ENCODE results near the gene TFE3. TPM values are rescaled to one million over a fixed set of nuclear protein-coding genes. Genes with fewer than 3 reads are reported as not detected.

TFE3 gene
- total and polyA plus RNA-seq, 2 experiments from 2014 or later, result 53.0 to 85.6 TPM

DNA sequence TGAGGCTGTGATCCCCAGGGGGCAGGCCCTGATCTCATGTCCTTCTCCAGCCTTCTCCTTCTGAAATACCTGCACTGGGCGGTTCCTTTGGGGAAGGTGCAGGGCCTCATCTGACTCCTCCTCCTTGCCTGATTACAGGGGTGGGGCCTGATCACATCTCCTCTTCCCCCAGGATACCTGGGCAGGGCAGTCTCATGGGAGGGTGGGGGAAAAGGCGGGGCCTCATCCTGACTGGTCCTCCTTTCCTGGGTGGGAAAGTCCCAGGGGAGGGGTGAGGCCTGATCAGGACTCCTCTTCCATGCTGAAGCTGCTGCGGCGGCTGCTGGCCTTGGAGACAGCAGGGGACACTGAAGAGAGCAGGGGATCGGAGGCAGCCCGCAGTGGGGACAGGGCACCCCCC is 13.3 kb downstream of the TFE3 start:
- H3K27ac ChIP-seq, result no peak overlapping the region
- TF ChIP-seq EZH2phosphoT487 (IDR thresholded peaks at IDR 0.05; ENCODE audit: insufficient read depth, low read depth) (no peak), EZH2 (IDR thresholded peaks at IDR 0.05; ENCODE audit: insufficient read depth, poor library complexity, severe bottlenecking) (no peak)
- peaks cover 16% of the 10 kb centered on the region; the same call in 1 of the 2 replicates for H3K79me2 ChIP-seq (ENCODE audit: insufficient read depth)
- H3K9ac ChIP-seq, result no peak overlapping the region
- H3K4me1 ChIP-seq (ENCODE audit: insufficient read depth), result 0 out of 2 replicates have a peak, but pooled peaks cover 2% of the 10 kb centered on the region
- H2AFZ ChIP-seq, result no peak overlapping the region
- H3K9me3 ChIP-seq (ENCODE audit: low read depth), result no peaks in the 10 kb centered on the region
- DNase-seq, result no peak
- in situ Hi-C loops (cut with MboI), result loop anchor here (25.0 kb wide), 1 partner anchor 93 kb away; no protein-coding TSS in a partner anchor
- no peaks in the 10 kb centered on the region for H3K9me2 ChIP-seq (ENCODE audit: insufficient read depth)
- H3K4me3 ChIP-seq, result no peak overlapping the region
- no peaks in the 10 kb centered on the region; the same call in 1 of the 2 replicates for H3K36me3 ChIP-seq (ENCODE audit: low read depth)
- 81% methylated on average over 4 of the region's 6 CpGs; no CpG with 5 or more reads in 1 of the 2 experiments for WGBS, 2 experiments (ENCODE audit: low coverage in 1 of 2, low lambda C conversion rate in 2 of 2, missing lambda C conversion rate in 2 of 2)
- no peaks in the 10 kb centered on the region for H4K20me1 ChIP-seq (ENCODE audit: insufficient read depth)
- no peaks in the 10 kb centered on the region for H3K27me3 ChIP-seq (replicated peaks; ENCODE audit: insufficient read depth)
- H3K4me2 ChIP-seq (ENCODE audit: unreplicated experiment), result no peak overlapping the region
- H3F3A ChIP-seq (ENCODE audit: insufficient read depth), result no peaks in the 10 kb centered on the region

GRCh38 chrX:49019599-49020249 is 23.4 kb downstream of the TFE3 start:
- WGBS, 2 experiments (ENCODE audit: low coverage in 1 of 2, low lambda C conversion rate in 2 of 2, missing lambda C conversion rate in 2 of 2), result 98 to 100% methylated on average over 7 of the region's 7 CpGs

DNA sequence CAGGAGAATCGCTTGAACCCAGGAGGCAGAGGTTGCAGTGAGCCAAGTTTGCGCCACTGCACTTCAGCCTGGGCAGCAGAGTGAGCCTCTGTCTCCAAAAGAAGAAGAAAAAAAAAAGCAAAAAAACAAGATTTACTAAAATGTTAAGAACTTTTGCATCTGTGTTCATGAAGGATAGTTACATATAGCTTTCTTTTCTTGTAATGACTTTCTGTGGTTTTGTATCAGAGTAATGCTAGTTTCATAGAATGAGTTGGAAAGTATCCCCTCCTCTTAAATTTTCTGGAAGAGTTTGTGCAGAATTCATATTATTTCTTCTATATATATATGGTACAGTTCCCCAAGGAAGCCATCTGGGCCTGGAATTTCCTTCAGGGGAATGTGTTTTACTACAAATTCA is 24.1 kb downstream of the TFE3 start:
- Histone ChIP-seq H3F3A (ENCODE audit: insufficient read depth) (no peaks in the 10 kb centered on the region), H3K27ac (no peak overlapping the region), H3K4me2 (ENCODE audit: unreplicated experiment) (no peak overlapping the region), H2AFZ (no peak overlapping the region), H3K4me3 (no peak overlapping the region), H4K20me1 (ENCODE audit: insufficient read depth) (no peaks in the 10 kb centered on the region), H3K9me3 (ENCODE audit: low read depth) (no peaks in the 10 kb centered on the region), H3K9ac (no peak overlapping the region), H3K36me3 (ENCODE audit: low read depth) (no peaks in the 10 kb centered on the region), H3K79me2 (ENCODE audit: insufficient read depth) (no peaks in the 10 kb centered on the region), H3K4me1 (ENCODE audit: insufficient read depth) (no peaks in the 10 kb centered on the region), H3K9me2 (ENCODE audit: insufficient read depth) (no peaks in the 10 kb centered on the region), H3K27me3 (replicated peaks; ENCODE audit: insufficient read depth) (no peaks in the 10 kb centered on the region)
- TF ChIP-seq EZH2phosphoT487 (IDR thresholded peaks at IDR 0.05; ENCODE audit: insufficient read depth, low read depth), result no peak
- in situ Hi-C loops (cut with MboI), result no loop called here
- no peak for DNase-seq
- 100% methylated on average over 1 to 2 of the region's 2 CpGs for WGBS, 2 experiments (ENCODE audit: low coverage in 1 of 2, low lambda C conversion rate in 2 of 2, missing lambda C conversion rate in 2 of 2)

More at GRCh38 chrX:49019599-49020249, 23.4 kb downstream of the TFE3 start:
- H3K4me2 ChIP-seq (ENCODE audit: unreplicated experiment), result no peak overlapping the region
- H3K36me3 ChIP-seq (ENCODE audit: low read depth), result no peaks in the 10 kb centered on the region
- H3K9ac ChIP-seq, result no peak overlapping the region
- H3F3A ChIP-seq (ENCODE audit: insufficient read depth), result no peaks in the 10 kb centered on the region
- no peak overlapping the region for H3K4me3 ChIP-seq
- TF ChIP-seq EZH2phosphoT487 (IDR thresholded peaks at IDR 0.05; ENCODE audit: insufficient read depth, low read depth) (no peak), EZH2 (IDR thresholded peaks at IDR 0.05; ENCODE audit: insufficient read depth, poor library complexity, severe bottlenecking) (no peak)
- no peak overlapping the region for H2AFZ ChIP-seq
- H3K9me3 ChIP-seq (ENCODE audit: low read depth), result no peaks in the 10 kb centered on the region
- in situ Hi-C loops (cut with MboI), result no loop called here
- H3K9me2 ChIP-seq (ENCODE audit: insufficient read depth), result no peaks in the 10 kb centered on the region
- H3K79me2 ChIP-seq (ENCODE audit: insufficient read depth), result no peaks in the 10 kb centered on the region
- H4K20me1 ChIP-seq (ENCODE audit: insufficient read depth), result no peaks in the 10 kb centered on the region
- DNase-seq, result no peak
- H3K27ac ChIP-seq, result no peak overlapping the region
- no peaks in the 10 kb centered on the region for H3K27me3 ChIP-seq (replicated peaks; ENCODE audit: insufficient read depth)
- H3K4me1 ChIP-seq (ENCODE audit: insufficient read depth), result no peaks in the 10 kb centered on the region

- WGBS, 2 experiments (ENCODE audit: low coverage in 1 of 2, low lambda C conversion rate in 2 of 2, missing lambda C conversion rate in 2 of 2), result 60 to 69% methylated on average over 5 of the region's 5 CpGs
- no peak overlapping the region for H3K4me3 ChIP-seq
- DNase-seq, result no peak
- H3K4me2 ChIP-seq (ENCODE audit: unreplicated experiment), result no peak overlapping the region
- H3K9ac ChIP-seq, result no peak overlapping the region
- H3F3A ChIP-seq (ENCODE audit: insufficient read depth), result no peaks in the 10 kb centered on the region
- H3K27me3 ChIP-seq (replicated peaks; ENCODE audit: insufficient read depth), result no peaks in the 10 kb centered on the region
- H3K27ac ChIP-seq, result no peak overlapping the region
- no peaks in the 10 kb centered on the region for H3K9me3 ChIP-seq (ENCODE audit: low read depth)
- H4K20me1 ChIP-seq (ENCODE audit: insufficient read depth), result no peaks in the 10 kb centered on the region
- H3K9me2 ChIP-seq (ENCODE audit: insufficient read depth), result no peaks in the 10 kb centered on the region
- H3K36me3 ChIP-seq (ENCODE audit: low read depth), result no peaks in the 10 kb centered on the region
- H3K4me1 ChIP-seq (ENCODE audit: insufficient read depth), result no peaks in the 10 kb centered on the region
- in situ Hi-C loops (cut with MboI), result no loop called here
- H3K79me2 ChIP-seq (ENCODE audit: insufficient read depth), result peaks cover 16% of the 10 kb centered on the region
- TF ChIP-seq EZH2 (IDR thresholded peaks at IDR 0.05; ENCODE audit: insufficient read depth, poor library complexity, severe bottlenecking) (no peak), EZH2phosphoT487 (IDR thresholded peaks at IDR 0.05; ENCODE audit: insufficient read depth, low read depth) (no peak)
- H2AFZ ChIP-seq, result no peak overlapping the region
Measured at GRCh38 chrX:49003696-49004095, 39.5 kb downstream of the TFE3 start.

All from GM23248 (cell line).